HEK293T (cell line): Measurements from ENCODE around the gene UGT1A7.

ENCODE experiments used
- ARNT ChIP-seq: fragments of 450-650 bp; IDR thresholded peaks from 2 replicates; pipeline ENCODE4 v1.6.1; 2017; ENCODE audit warnings: mild to moderate bottlenecking
- BHLHE40 ChIP-seq: fragments of 450-650 bp; IDR thresholded peaks from 2 replicates; pipeline ENCODE4 v1.6.1; 2016; ENCODE audit warnings: mild to moderate bottlenecking, moderate library complexity, borderline replicate concordance
- ELF4 ChIP-seq: fragments of 450-650 bp; IDR thresholded peaks from 2 replicates; pipeline ENCODE4 v1.6.1; 2017; ENCODE audit warnings: antibody characterized with exemption
- FOXA1 ChIP-seq: fragments of 450-650 bp; IDR thresholded peaks from 2 replicates; pipeline ENCODE4 v1.6.1; 2016; ENCODE audit warnings: mild to moderate bottlenecking
- FOXM1 ChIP-seq: fragments of 450-650 bp; IDR thresholded peaks from 2 replicates; pipeline ENCODE4 v1.6.1; 2017; ENCODE audit warnings: mild to moderate bottlenecking, borderline replicate concordance
- HDGF ChIP-seq: fragments of 450-650 bp; IDR thresholded peaks from 2 replicates; pipeline ENCODE4 v1.6.1; 2017; ENCODE audit warnings: antibody characterized with exemption, borderline replicate concordance
- LEF1 ChIP-seq: fragments of 450-650 bp; IDR thresholded peaks from 2 replicates; pipeline ENCODE4 v1.6.1; 2017; ENCODE audit warnings: mild to moderate bottlenecking, borderline replicate concordance
- NFRKB ChIP-seq: fragments of 450-650 bp; IDR thresholded peaks from 2 replicates; pipeline ENCODE4 v1.6.1; 2016; ENCODE audit warnings: mild to moderate bottlenecking, moderate library complexity
- SP1 ChIP-seq: fragments of 450-650 bp; IDR thresholded peaks from 2 replicates; pipeline ENCODE4 v1.6.1; 2017
- SUZ12 ChIP-seq: fragments of 450-650 bp; IDR thresholded peaks from 2 replicates; pipeline ENCODE4 v1.6.1; 2016; ENCODE audit warnings: mild to moderate bottlenecking
- TARDBP ChIP-seq: fragments of 450-650 bp; IDR thresholded peaks from 2 replicates; pipeline ENCODE4 v1.6.1; 2016
- ZNF384 ChIP-seq: fragments of 450-650 bp; IDR thresholded peaks from 2 replicates; pipeline ENCODE4 v1.6.1; 2016
- TF ChIP-seq, protein P1 (sequence below): fragments of 450-650 bp; IDR thresholded peaks from 2 replicates; pipeline ENCODE4 v1.6.1; 2016

DNA sequence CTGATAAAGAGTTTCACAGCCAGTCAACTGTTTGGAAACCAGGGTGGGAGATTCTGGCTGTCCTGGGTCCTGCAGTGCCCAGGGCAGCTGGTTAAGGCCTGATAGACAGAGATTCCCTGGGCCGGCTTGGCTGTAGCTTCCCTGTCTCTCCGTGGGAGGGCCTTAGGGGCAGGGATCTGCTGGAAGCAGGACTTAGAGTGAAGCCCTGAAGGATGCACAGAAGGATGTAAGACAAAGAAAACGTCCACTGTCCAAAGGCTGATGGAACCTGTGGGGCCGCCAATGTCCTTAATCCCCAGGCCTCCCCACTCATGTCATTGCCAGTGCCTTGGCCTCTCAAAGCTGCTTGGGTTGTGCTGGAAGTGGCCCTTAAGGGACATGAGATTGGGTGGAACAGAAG lies 129.4 kb downstream of the UGT1A7 start:
- no peak for TF ChIP-seq SP1
- no peak for TF ChIP-seq ARNT
- no peak for TF ChIP-seq SUZ12
- no peak for TF ChIP-seq LEF1
- no peak for TF ChIP-seq NFRKB
- TF ChIP-seq FOXA1 = no peak
- TF ChIP-seq TARDBP = no peak
- no peak for TF ChIP-seq FOXM1
- no peak for TF ChIP-seq ZNF384
- TF ChIP-seq ELF4 = no peak
- TF ChIP-seq HDGF = no peak
- TF ChIP-seq BHLHE40 = no peak
- TF ChIP-seq, protein P1, sequence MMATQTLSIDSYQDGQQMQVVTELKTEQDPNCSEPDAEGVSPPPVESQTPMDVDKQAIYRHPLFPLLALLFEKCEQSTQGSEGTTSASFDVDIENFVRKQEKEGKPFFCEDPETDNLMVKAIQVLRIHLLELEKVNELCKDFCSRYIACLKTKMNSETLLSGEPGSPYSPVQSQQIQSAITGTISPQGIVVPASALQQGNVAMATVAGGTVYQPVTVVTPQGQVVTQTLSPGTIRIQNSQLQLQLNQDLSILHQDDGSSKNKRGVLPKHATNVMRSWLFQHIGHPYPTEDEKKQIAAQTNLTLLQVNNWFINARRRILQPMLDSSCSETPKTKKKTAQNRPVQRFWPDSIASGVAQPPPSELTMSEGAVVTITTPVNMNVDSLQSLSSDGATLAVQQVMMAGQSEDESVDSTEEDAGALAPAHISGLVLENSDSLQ = no peak
